Heart left ventricle (tissue), 13 donors: Measurements from ENCODE around the gene SRPX2.

Experiments
- POLR2A ChIP-seq, 2 donors: fragments of 450-650 bp; IDR thresholded peaks; one replicate each; pipeline ENCODE4 v1.6.1; 2017; ENCODE audit warnings: antibody characterized with exemption in 2 of 2, mild to moderate bottlenecking in 2 of 2, moderate library complexity in 2 of 2
- TF ChIP-seq, protein P1 (sequence below), 12 donors: fragments of 200-600 bp; sonication (generic) in 4 of 12; IDR thresholded peaks; one replicate each; pipeline versions ENCODE4 v1.5.0 to v1.8.0; 2018 to 2022; ENCODE audit warnings: antibody characterized with exemption in 12 of 12, mild to moderate bottlenecking in 5 of 12
- donor health status: ischemic (EF 13 %, LVEDD 7.1; RV severe dilation, severe dysfunction).
- donor health status: DM: no; HTN: yes; CAD: no.
- donor health status: DM: no; HTN: no; CAD: no.
- donor health status: ischemic (EF 25% LVEDD 6.9; RV normal size, moderate dysfunction).
- donor health status: ischemic (EF 25% LVEDD 5.7; RV mildly dilated, moderate dysfunction).
- donor health status: ischemic (EF 35%, LVEDD 5.7; RV mildly dilated, moderate dysfunction).
- donor health status: nonischemic (EF 11% LVEDD 7.7; RV severe dilation, severe dysfunction).
- donor health status: DM: yes; HTN: yes; CAD: no.
- donor health status: PGD.
- donor health status: ischemic (EF 29% LVEDD 5.4; RV normal size, mild dysfunction).
- donor health status: nonischemic (EF 23%, LVEDD 6.1; RV moderate dilation, normal function).

- TF ChIP-seq, protein P1, sequence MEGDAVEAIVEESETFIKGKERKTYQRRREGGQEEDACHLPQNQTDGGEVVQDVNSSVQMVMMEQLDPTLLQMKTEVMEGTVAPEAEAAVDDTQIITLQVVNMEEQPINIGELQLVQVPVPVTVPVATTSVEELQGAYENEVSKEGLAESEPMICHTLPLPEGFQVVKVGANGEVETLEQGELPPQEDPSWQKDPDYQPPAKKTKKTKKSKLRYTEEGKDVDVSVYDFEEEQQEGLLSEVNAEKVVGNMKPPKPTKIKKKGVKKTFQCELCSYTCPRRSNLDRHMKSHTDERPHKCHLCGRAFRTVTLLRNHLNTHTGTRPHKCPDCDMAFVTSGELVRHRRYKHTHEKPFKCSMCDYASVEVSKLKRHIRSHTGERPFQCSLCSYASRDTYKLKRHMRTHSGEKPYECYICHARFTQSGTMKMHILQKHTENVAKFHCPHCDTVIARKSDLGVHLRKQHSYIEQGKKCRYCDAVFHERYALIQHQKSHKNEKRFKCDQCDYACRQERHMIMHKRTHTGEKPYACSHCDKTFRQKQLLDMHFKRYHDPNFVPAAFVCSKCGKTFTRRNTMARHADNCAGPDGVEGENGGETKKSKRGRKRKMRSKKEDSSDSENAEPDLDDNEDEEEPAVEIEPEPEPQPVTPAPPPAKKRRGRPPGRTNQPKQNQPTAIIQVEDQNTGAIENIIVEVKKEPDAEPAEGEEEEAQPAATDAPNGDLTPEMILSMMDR (IDR thresholded peaks at IDR 0.05), result no peak
- TF ChIP-seq POLR2A (IDR thresholded peaks at IDR 0.05), result no peak
Measured at GRCh38 chrX:100682939-100683338, 38.9 kb downstream of the SRPX2 start.
